Keratinocyte (primary cell): ENCODE data around the gene PNISR.

ENCODE experiments used
- EZH2 ChIP-seq: IDR thresholded peaks from one replicate; pipeline ENCODE4 v1.6.1; 2012; ENCODE audit warnings: inconsistent platforms, mild to moderate bottlenecking, low read length, moderate library complexity
- TF ChIP-seq, protein P1 (sequence below), 3 experiments: IDR thresholded peaks in 1 of 3; conservative IDR thresholded peaks in 1 of 3; optimal IDR thresholded peaks in 1 of 3; 2 replicates in 2 of 3; 3 replicates in 1 of 3; pipeline versions ENCODE3 to v1.5.1; 2011; ENCODE audit warnings: low read length in 3 of 3, mild to moderate bottlenecking in 3 of 3, moderate library complexity in 2 of 3, control low read depth in 1 of 3, inconsistent platforms in 1 of 3; ENCODE audit not compliant: insufficient read depth in 2 of 3; ENCODE audit errors: extremely low read depth in 1 of 3

DNA sequence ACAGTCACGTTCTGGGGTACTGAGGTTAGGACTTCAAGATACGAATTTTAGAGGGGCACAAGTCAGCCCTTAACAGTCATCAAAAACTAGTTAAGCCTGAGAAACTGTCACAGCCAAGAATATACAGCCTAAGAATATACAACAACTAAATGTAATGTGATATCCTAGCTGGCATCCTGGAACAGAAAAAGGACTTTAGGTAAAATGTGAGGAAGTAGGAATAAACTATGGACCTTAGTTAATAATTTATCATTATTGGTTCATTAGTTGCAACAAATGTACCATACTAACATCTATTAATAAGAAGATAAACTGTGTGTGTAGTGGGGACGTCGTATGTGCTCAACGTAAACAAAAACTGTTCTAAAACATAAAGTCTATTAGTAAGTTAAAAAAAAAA lies 1.1 kb downstream of the PNISR start:
- no peak for TF ChIP-seq EZH2
- TF ChIP-seq, protein P1, sequence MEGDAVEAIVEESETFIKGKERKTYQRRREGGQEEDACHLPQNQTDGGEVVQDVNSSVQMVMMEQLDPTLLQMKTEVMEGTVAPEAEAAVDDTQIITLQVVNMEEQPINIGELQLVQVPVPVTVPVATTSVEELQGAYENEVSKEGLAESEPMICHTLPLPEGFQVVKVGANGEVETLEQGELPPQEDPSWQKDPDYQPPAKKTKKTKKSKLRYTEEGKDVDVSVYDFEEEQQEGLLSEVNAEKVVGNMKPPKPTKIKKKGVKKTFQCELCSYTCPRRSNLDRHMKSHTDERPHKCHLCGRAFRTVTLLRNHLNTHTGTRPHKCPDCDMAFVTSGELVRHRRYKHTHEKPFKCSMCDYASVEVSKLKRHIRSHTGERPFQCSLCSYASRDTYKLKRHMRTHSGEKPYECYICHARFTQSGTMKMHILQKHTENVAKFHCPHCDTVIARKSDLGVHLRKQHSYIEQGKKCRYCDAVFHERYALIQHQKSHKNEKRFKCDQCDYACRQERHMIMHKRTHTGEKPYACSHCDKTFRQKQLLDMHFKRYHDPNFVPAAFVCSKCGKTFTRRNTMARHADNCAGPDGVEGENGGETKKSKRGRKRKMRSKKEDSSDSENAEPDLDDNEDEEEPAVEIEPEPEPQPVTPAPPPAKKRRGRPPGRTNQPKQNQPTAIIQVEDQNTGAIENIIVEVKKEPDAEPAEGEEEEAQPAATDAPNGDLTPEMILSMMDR (optimal IDR thresholded peaks at IDR 0.05 in 1 of 3, IDR thresholded peaks at IDR 0.05 in 1 of 3, conservative IDR thresholded peaks at IDR 0.05 in 1 of 3; ENCODE audit: extremely low read depth in 1 of 3, insufficient read depth in 2 of 3, low read length in 3 of 3) = no peak
